HG03108 (cell line): ENCODE data around the gene NBEAL1.
"Not testable (repeated sequence)": the region's sequence is repeated elsewhere in the genome, so short reads cannot be mapped to it uniquely, and the experiment has no call there.

Experiments
- ATAC-seq: cut with Tn5 transposase; IDR thresholded peaks from one replicate; pipeline ENCODE4 v1.9.1; 2021; ENCODE audit warnings: moderate library complexity; ENCODE audit not compliant: unreplicated experiment

Gene NBEAL1

GRCh38 chr2:203201426-203201825 lies 186.8 kb downstream of the NBEAL1 start:
- no peak for ATAC-seq

GRCh38 chr2:203209538-203209937 lies 194.9 kb downstream of the NBEAL1 start:
- no peak for ATAC-seq

- ATAC-seq = peak; percentile 52
Observed at GRCh38 chr2:203225423-203226039, 210.9 kb downstream of the NBEAL1 start.

- not testable (repeated sequence) for ATAC-seq
Observed at GRCh38 chr2:203229674-203230073, 215.0 kb downstream of the NBEAL1 start.

GRCh38 chr2:203237346-203238238 lies 222.9 kb downstream of the NBEAL1 start:
- no peak for ATAC-seq

- no peak for ATAC-seq
Observed at GRCh38 chr2:203238292-203238703, 223.6 kb downstream of the NBEAL1 start.

- peak; percentile 89 for ATAC-seq
Observed at GRCh38 chr2:203238704-203239526, 224.2 kb downstream of the NBEAL1 start, which contains the start of gene CYP20A1. Gene CYP20A1, plus strand, starts transcription at chr2:203239018. Its CDS starts 45 bp downstream, at chr2:203239063.

- no peak for ATAC-seq
Observed at GRCh38 chr2:203240491-203240890, 225.8 kb downstream of the NBEAL1 start.

GRCh38 chr2:203242518-203242917 lies 227.8 kb downstream of the NBEAL1 start:
- no peak for ATAC-seq

- no peak for ATAC-seq
Observed at GRCh38 chr2:203246646-203247045, 232.0 kb downstream of the NBEAL1 start.

- no peak for ATAC-seq
Observed at GRCh38 chr2:203252818-203253217, 238.1 kb downstream of the NBEAL1 start.

GRCh38 chr2:203253422-203254095 lies 238.9 kb downstream of the NBEAL1 start:
- ATAC-seq = not testable (repeated sequence)

- ATAC-seq = no peak
Observed at GRCh38 chr2:203261326-203262159, 246.9 kb downstream of the NBEAL1 start.
